HG03135 (cell line): ENCODE results near the gene GPR157.
"Not testable (repeated sequence)": the region's sequence is repeated elsewhere in the genome, so short reads cannot be mapped to it uniquely, and the experiment has no call there.

Experiments used
- ATAC-seq: cut with Tn5 transposase; IDR thresholded peaks from one replicate; pipeline ENCODE4 v1.9.1; 2021; ENCODE audit warnings: mild to moderate bottlenecking, moderate library complexity; ENCODE audit not compliant: unreplicated experiment

The GPR157 gene

GRCh38 chr1:9146156-9146555, 17.3 kb upstream of the GPR157 start:
- no peak for ATAC-seq

- no peak for ATAC-seq
Observed at GRCh38 chr1:9145714-9146113, 16.8 kb upstream of the GPR157 start.

- ATAC-seq, result no peak
Observed at GRCh38 chr1:9145021-9145668, 16.2 kb upstream of the GPR157 start.

- not testable (repeated sequence) for ATAC-seq
Observed at GRCh38 chr1:9144494-9144893, 15.6 kb upstream of the GPR157 start.

GRCh38 chr1:9143250-9143649, 14.3 kb upstream of the GPR157 start:
- no peak for ATAC-seq

GRCh38 chr1:9139930-9140329, 11.0 kb upstream of the GPR157 start:
- ATAC-seq, result no peak

GRCh38 chr1:9136932-9137331, 8.0 kb upstream of the GPR157 start:
- no peak for ATAC-seq

- no peak for ATAC-seq
Observed at GRCh38 chr1:9135073-9135836, 6.4 kb upstream of the GPR157 start.

GRCh38 chr1:9133870-9134585, 5.1 kb upstream of the GPR157 start:
- no peak for ATAC-seq

- peak; percentile 58 for ATAC-seq
Observed at GRCh38 chr1:9129266-9130041, 552 bp upstream of the GPR157 start.

- ATAC-seq, result no peak
Observed at GRCh38 chr1:9128166-9128519, 759 bp downstream of the GPR157 start.

GRCh38 chr1:9127395-9128165, 1.3 kb downstream of the GPR157 start:
- ATAC-seq, result no peak

GRCh38 chr1:9126511-9126910, 2.4 kb downstream of the GPR157 start:
- no peak for ATAC-seq

- ATAC-seq, result not testable (repeated sequence)
Observed at GRCh38 chr1:9125847-9126246, 3.1 kb downstream of the GPR157 start.

GRCh38 chr1:9125325-9125724, 3.6 kb downstream of the GPR157 start:
- ATAC-seq, result no peak

- ATAC-seq, result not testable (repeated sequence)
Observed at GRCh38 chr1:9124389-9124788, 4.5 kb downstream of the GPR157 start.

GRCh38 chr1:9123665-9124064, 5.2 kb downstream of the GPR157 start:
- ATAC-seq, result not testable (repeated sequence)

GRCh38 chr1:9121496-9122409, 7.1 kb downstream of the GPR157 start:
- peak; percentile 52 for ATAC-seq

GRCh38 chr1:9120312-9120958, 8.5 kb downstream of the GPR157 start:
- no peak for ATAC-seq
